Measurements from ENCODE around the gene LTF. TPM values are rescaled to one million over a fixed set of nuclear protein-coding genes. Genes with fewer than 3 reads are reported as not detected.

Gene LTF
- total RNA-seq, 2 donors from 2014 or later = 8.8 to 8.9 TPM

GRCh38 chr3:46448721-46449120, 16.0 kb downstream of the LTF start:
- intact Hi-C loops (cut with DNase I) = no loop called here
- H3K4me3 ChIP-seq = no peak overlapping the region
- no peaks in the 10 kb centered on the region for H3K9me3 ChIP-seq
- no peak overlapping the region for H3K27ac ChIP-seq
- H3K27me3 ChIP-seq = no peaks in the 10 kb centered on the region
- no peaks in the 10 kb centered on the region for H3K4me1 ChIP-seq
- no peak for TF ChIP-seq POLR2A (IDR thresholded peaks at IDR 0.05)
- no peak for TF ChIP-seq CTCF (IDR thresholded peaks at IDR 0.05)
- peaks cover 0 to 7% of the 10 kb centered on the region in 2 donors for H3K36me3 ChIP-seq (replicated peaks in 1 of 2; ENCODE audit: insufficient read depth in 1 of 2, low read depth in 2 of 2)
- WGBS, 2 donors = 89 to 93% methylated on average over 13 to 16 of the region's 17 CpGs
- DNase-seq (no peak), ATAC-seq (no peak)

- no peaks in the 10 kb centered on the region for H3K27me3 ChIP-seq
- DNase-seq (no peak), ATAC-seq (no peak)
- no peak for TF ChIP-seq POLR2A (IDR thresholded peaks at IDR 0.05)
- no peak for TF ChIP-seq CTCF (IDR thresholded peaks at IDR 0.05)
- H3K9me3 ChIP-seq = no peaks in the 10 kb centered on the region
- intact Hi-C loops (cut with DNase I) = no loop called here
- no peak overlapping the region for H3K27ac ChIP-seq
- 69 to 82% methylated on average over 5 of the region's 5 CpGs for WGBS, 2 donors
- no peak overlapping the region for H3K4me3 ChIP-seq
- H3K36me3 ChIP-seq (replicated peaks in 1 of 2; ENCODE audit: insufficient read depth in 1 of 2, low read depth in 2 of 2) = peaks cover 0 to 13% of the 10 kb centered on the region in 2 donors
- no peaks in the 10 kb centered on the region for H3K4me1 ChIP-seq
These were observed 17.3 kb downstream of the LTF start for GRCh38 chr3:46447228-46447985.

- Histone ChIP-seq H3K4me3 (no peak overlapping the region), H3K9me3 (no peaks in the 10 kb centered on the region), H3K36me3 (replicated peaks in 1 of 2; ENCODE audit: insufficient read depth in 1 of 2, low read depth in 2 of 2) (peaks cover 0 to 24% of the 10 kb centered on the region in 2 donors), H3K4me1 (no peaks in the 10 kb centered on the region), H3K27me3 (no peaks in the 10 kb centered on the region), H3K27ac (no peak overlapping the region)
- ATAC-seq = peak; percentile 47
- TF ChIP-seq POLR2A (IDR thresholded peaks at IDR 0.05) = no peak
- peak in 4 of 7 experiments; percentile 46 to 66 (median 62) for TF ChIP-seq CTCF (IDR thresholded peaks at IDR 0.05)
- DNase-seq = peak in 3 of 4 donors; percentile 39 to 54 (median 51)
- WGBS, 2 donors = 48 to 84% methylated on average over 15 to 16 of the region's 16 CpGs
- intact Hi-C loops (cut with DNase I) = no loop called here
These were observed 21.9 kb downstream of the LTF start for GRCh38 chr3:46442576-46443530.

- 75 to 76% methylated on average over 4 of the region's 4 CpGs for WGBS, 2 donors
- no peaks in the 10 kb centered on the region for H3K9me3 ChIP-seq
- H3K4me1 ChIP-seq = no peaks in the 10 kb centered on the region
- ATAC-seq (no peak), DNase-seq (peak in 1 of 4 donors; percentile 26)
- H3K4me3 ChIP-seq = no peak overlapping the region
- no peak overlapping the region for H3K27ac ChIP-seq
- no peak for TF ChIP-seq CTCF (IDR thresholded peaks at IDR 0.05)
- peaks cover 0 to 23% of the 10 kb centered on the region in 2 donors for H3K36me3 ChIP-seq (replicated peaks in 1 of 2; ENCODE audit: insufficient read depth in 1 of 2, low read depth in 2 of 2)
- H3K27me3 ChIP-seq = no peaks in the 10 kb centered on the region
- intact Hi-C loops (cut with DNase I) = no loop called here
These were observed 24.0 kb downstream of the LTF start for GRCh38 chr3:46440531-46441294.
